NCI-H82 treated with DMSO at 0.1 percent for 48 hours (cell line): Measurements from ENCODE around the gene FNDC1.

ENCODE experiments used
- DNase-seq: peaks from one replicate; lab custom pipeline; 2025; ENCODE audit not compliant: unreplicated experiment; lab: John Stamatoyannopoulos, UW

Gene FNDC1

GRCh38 chr6:159157431-159157830, 11.8 kb upstream of the FNDC1 start:
- DNase-seq, result no peak

- DNase-seq, result no peak
Observed at GRCh38 chr6:159161839-159162238, 7.4 kb upstream of the FNDC1 start.

GRCh38 chr6:159163901-159164370, 5.3 kb upstream of the FNDC1 start:
- no peak for DNase-seq

- DNase-seq, result no peak
Observed at GRCh38 chr6:159168536-159169192, 536 bp upstream of the FNDC1 start.

- no peak for DNase-seq
Observed at GRCh38 chr6:159169557-159170332, 545 bp downstream of the FNDC1 start.

- DNase-seq, result no peak
Observed at GRCh38 chr6:159170333-159170672, 1.1 kb downstream of the FNDC1 start.

GRCh38 chr6:159170999-159171712, 2.0 kb downstream of the FNDC1 start:
- no peak for DNase-seq

GRCh38 chr6:159172091-159172491, 2.9 kb downstream of the FNDC1 start:
- DNase-seq, result no peak

GRCh38 chr6:159174263-159174969, 5.2 kb downstream of the FNDC1 start:
- peak; percentile 8 for DNase-seq

GRCh38 chr6:159176913-159177312, 7.7 kb downstream of the FNDC1 start:
- no peak for DNase-seq

GRCh38 chr6:159178847-159179246, 9.6 kb downstream of the FNDC1 start:
- DNase-seq, result no peak

GRCh38 chr6:159180001-159180400, 10.8 kb downstream of the FNDC1 start:
- DNase-seq, result no peak

GRCh38 chr6:159181914-159182313, 12.7 kb downstream of the FNDC1 start:
- no peak for DNase-seq

GRCh38 chr6:159184559-159184958, 15.4 kb downstream of the FNDC1 start:
- no peak for DNase-seq

GRCh38 chr6:159190460-159190859, 21.3 kb downstream of the FNDC1 start:
- no peak for DNase-seq

- DNase-seq, result no peak
Observed at GRCh38 chr6:159193923-159194322, 24.7 kb downstream of the FNDC1 start.

GRCh38 chr6:159194421-159194820, 25.2 kb downstream of the FNDC1 start:
- no peak for DNase-seq

- no peak for DNase-seq
Observed at GRCh38 chr6:159196430-159196975, 27.3 kb downstream of the FNDC1 start.

GRCh38 chr6:159197251-159197650, 28.1 kb downstream of the FNDC1 start:
- DNase-seq, result no peak

- DNase-seq, result no peak
Observed at GRCh38 chr6:159201336-159201735, 32.1 kb downstream of the FNDC1 start.
